AG10803 (cell line): ENCODE data around the gene MANBA.

ENCODE experiments used
- DNase-seq: peaks from one replicate; pipeline ENCODE4 v3.0.0; 2010; ENCODE audit warnings: low read depth
- H3K4me3 ChIP-seq: 2 replicates; pipeline ENCODE4 v1.5.1; 2011; ENCODE audit warnings: mild to moderate bottlenecking, low read length, control low read depth
- TF ChIP-seq, protein P1 (sequence below): conservative IDR thresholded peaks from 2 replicates; pipeline ENCODE4 v1.5.1; 2011; ENCODE audit warnings: mild to moderate bottlenecking, low read length, control low read depth, inconsistent platforms

The MANBA gene

DNA sequence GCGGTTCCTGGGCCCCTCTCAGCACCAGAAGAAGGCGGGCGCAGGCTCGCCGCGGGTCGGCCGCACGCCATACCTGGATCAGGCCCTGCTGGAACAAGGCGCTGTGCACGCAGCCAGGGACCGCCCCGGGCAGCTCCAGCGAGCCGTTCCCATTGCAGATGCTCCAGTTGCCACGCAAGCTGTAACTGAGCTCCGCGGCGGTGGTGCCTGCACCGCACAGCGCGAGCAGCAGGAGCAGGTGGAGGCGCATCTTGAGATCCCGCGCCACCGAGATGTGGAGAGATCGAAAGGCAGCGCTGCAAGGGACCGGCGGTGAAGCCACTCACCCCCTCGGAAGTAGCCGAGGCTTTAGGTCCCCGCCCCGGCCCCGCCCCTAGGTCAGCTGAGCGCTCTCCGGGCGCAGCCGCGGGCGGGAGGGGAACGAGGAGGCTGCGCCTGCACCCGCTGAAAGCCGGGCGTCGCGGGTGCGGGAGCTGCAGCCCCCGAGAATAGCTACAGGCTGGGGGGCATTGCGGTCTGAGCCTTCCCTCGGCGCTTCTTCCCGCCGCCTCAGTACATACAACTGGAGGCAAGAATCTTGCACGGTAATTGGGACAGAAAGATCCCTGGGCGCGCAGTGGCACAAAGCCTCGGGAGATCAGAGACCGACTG, at the start of gene MANBA:
Gene MANBA (minus strand): TSS at position 324 of the 651 bp plus-strand sequence. CDS start 74 bp downstream, at position 250.
- H3K4me3 ChIP-seq: peak within 1 kb of the TSS; percentile 96
- DNase-seq: peak; percentile 64
- TF ChIP-seq, protein P1, sequence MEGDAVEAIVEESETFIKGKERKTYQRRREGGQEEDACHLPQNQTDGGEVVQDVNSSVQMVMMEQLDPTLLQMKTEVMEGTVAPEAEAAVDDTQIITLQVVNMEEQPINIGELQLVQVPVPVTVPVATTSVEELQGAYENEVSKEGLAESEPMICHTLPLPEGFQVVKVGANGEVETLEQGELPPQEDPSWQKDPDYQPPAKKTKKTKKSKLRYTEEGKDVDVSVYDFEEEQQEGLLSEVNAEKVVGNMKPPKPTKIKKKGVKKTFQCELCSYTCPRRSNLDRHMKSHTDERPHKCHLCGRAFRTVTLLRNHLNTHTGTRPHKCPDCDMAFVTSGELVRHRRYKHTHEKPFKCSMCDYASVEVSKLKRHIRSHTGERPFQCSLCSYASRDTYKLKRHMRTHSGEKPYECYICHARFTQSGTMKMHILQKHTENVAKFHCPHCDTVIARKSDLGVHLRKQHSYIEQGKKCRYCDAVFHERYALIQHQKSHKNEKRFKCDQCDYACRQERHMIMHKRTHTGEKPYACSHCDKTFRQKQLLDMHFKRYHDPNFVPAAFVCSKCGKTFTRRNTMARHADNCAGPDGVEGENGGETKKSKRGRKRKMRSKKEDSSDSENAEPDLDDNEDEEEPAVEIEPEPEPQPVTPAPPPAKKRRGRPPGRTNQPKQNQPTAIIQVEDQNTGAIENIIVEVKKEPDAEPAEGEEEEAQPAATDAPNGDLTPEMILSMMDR: no peak

DNA sequence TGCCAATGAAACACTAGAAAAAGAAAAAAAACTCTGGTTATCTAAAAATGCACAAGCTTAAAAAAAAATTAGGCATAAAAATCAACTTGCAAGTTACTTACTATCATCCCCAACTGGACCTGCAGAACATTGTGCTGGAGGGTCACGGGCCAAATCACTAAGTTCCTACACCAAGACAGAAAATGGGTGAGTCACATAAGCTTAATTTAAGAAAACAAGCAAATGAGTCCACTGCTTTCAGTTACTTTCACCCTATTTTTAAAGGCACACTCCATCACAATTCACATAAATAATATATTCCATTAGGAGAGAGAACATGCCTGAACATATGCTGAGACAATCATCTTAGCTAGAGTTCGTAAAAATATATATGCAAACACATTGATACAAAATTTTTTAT, 48.9 kb upstream of the MANBA start:
- H3K4me3 ChIP-seq: no peak overlapping the region
- TF ChIP-seq, protein P1: no peak
- DNase-seq: no peak

DNA sequence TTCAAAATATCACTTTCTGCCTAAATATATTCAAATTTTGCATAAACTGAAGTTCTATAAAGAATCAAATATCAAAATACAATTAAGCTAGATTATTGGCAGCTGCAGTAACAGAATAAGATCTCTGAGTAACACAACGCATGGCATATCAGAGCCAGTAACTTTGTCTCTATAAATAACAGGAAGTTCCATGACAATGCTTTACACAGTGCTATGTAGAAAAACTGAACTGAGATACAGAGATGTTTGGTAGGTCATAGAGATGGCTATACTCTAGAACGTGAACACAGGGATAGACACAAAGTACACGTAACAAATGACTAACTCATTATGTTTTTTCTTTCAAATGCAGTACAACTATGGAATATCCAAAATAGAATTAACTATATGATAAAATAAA, 48.4 kb upstream of the MANBA start:
- DNase-seq: no peak
- TF ChIP-seq, protein P1: no peak
- no peak overlapping the region for H3K4me3 ChIP-seq

DNA sequence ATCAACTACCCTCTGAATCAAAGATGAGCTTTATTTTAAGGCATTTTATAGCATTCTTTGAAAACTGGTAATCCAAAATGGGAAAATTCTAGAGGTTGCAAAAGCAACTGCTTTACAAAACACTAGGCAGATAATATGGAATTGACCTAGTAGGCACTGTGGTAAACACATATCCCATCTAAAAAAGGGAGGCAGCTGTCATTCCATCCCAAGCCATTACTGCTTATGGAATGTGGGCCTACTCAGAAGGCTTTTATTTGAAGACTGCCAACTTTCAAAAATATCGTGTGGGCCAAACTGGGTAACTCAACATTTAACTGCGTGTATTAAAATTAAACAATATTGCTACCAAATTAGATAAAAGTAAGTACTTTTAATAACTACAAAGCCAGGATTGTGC, 47.2 kb upstream of the MANBA start:
- TF ChIP-seq, protein P1: no peak
- no peak for DNase-seq
- H3K4me3 ChIP-seq: no peak overlapping the region

DNA sequence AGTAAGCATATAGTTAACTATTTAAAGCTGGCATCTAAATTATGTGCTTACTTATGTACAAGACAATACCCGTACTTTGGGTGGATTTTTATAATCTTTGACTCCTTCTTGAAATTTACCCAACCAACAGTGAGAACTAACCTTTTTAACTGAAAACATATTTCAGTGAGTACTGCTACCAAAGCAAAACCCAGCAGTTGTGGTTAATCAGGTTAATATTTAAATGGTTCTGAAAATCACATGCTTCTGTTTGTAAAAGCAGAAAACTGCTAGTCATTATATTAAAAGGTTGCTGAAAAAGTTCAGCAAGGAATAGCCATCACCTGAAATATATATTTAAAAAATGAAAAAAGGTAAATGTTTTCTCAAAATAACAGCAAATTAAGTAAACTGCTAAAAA, 46.6 kb upstream of the MANBA start:
- TF ChIP-seq, protein P1: no peak
- no peak overlapping the region for H3K4me3 ChIP-seq
- no peak for DNase-seq

DNA sequence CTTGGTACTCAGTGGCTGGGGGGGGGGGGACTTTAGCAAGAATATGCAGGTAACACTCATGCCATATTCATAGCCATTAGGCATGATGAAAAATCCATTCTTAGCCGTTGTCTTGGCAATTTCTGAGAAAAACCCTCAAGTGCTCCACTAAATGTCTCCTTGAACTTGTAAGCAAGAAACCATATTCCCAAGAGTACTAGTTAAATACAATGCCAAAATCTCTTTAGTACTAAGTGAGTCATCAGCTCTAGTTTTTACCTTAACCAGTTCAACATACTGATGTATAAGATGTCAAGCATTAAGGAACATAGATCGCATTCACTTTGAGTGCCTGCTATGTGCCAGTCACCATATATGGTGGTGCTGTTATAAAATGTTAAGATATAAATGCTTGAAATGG, 39.0 kb upstream of the MANBA start:
- peak; percentile 39 for DNase-seq
- TF ChIP-seq, protein P1: no peak
- H3K4me3 ChIP-seq: no peak overlapping the region

DNA sequence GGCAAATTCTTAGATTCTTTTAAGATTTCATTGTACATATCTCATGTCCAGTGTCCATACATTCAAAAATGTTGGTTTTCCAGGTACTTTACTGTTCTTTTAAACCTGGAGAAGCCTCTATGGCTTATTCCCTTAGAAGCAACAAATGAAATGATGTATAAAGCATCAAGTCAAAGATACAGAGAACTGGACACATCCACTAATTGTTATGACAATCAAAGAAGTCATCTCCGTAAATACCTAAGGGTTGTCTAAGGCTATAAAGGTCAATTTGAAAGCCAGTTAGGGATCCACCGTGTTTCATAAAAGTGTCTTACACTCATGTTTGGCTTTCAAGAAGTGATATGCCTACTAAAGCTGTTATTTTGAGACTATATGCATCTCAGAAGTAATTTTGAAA, 34.2 kb upstream of the MANBA start:
- H3K4me3 ChIP-seq: no peak overlapping the region
- TF ChIP-seq, protein P1: no peak
- DNase-seq: no peak
